ENCODE measurements around the gene DPY19L2.
"Not testable (repeated sequence)": the region's sequence is repeated elsewhere in the genome, so short reads cannot be mapped to it uniquely, and the experiment has no call there.

DNA sequence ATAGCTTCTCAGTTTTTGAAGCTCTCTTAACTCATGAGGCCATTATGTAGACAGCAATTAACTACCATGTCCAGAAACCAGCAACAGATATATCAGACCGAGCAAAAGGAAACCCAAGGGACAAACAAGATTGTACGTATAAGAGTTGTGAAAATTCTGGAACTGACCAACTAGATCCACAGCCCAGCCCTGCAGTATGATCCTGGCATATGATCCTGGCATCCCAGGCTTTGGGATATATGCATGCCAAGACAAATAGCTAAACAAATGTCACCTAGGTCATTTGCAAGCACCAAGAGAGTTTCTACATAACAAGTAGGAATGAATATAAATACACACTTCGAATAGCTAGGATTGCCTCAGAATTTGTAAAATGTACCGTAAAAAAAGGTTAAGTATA is 44.0 kb downstream of the DPY19L2 start:
- TF ChIP-seq, protein P1, sequence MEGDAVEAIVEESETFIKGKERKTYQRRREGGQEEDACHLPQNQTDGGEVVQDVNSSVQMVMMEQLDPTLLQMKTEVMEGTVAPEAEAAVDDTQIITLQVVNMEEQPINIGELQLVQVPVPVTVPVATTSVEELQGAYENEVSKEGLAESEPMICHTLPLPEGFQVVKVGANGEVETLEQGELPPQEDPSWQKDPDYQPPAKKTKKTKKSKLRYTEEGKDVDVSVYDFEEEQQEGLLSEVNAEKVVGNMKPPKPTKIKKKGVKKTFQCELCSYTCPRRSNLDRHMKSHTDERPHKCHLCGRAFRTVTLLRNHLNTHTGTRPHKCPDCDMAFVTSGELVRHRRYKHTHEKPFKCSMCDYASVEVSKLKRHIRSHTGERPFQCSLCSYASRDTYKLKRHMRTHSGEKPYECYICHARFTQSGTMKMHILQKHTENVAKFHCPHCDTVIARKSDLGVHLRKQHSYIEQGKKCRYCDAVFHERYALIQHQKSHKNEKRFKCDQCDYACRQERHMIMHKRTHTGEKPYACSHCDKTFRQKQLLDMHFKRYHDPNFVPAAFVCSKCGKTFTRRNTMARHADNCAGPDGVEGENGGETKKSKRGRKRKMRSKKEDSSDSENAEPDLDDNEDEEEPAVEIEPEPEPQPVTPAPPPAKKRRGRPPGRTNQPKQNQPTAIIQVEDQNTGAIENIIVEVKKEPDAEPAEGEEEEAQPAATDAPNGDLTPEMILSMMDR (conservative IDR thresholded peaks at IDR 0.05 in 1 of 2, IDR thresholded peaks at IDR 0.05 in 1 of 2; ENCODE audit: extremely low read depth in 1 of 2, insufficient read depth in 1 of 2, low read depth in 1 of 2, low read length in 2 of 2): not testable (repeated sequence)
- not testable (repeated sequence) for TF ChIP-seq EZH2 (IDR thresholded peaks at IDR 0.05; ENCODE audit: borderline replicate concordance, low read length)

All from mammary epithelial cell (primary cell).